Lung microvascular endothelial cell (primary cell): ENCODE results near the gene SLC33A1. TPM values are rescaled to one million over a fixed set of nuclear protein-coding genes. Genes with fewer than 3 reads are reported as not detected.
"Not testable (repeated sequence)": the region's sequence is repeated elsewhere in the genome, so short reads cannot be mapped to it uniquely, and the experiment has no call there.

Experiments used
- DNase-seq, 2 donors: peaks; one replicate each; pipeline versions ENCODE4 v3.0.0 to v3.0.0-alpha.2; 2010; ENCODE audit warnings: low read depth in 2 of 2
- total RNA-seq: library from RNA; depleted of rRNA; stranded (reverse); fragments of >200 nt; gene quantifications from 2 replicates; pipeline ENCODE4 v1.2.1, GENCODE V29; 2014

SLC33A1 gene
- total RNA-seq, 1 donor from 2014 or later, result 15.7 TPM

GRCh38 chr3:155862290-155862982 is 8.2 kb upstream of the SLC33A1 start:
- peak; percentile 30 to 70 for DNase-seq

- no peak for DNase-seq
Measured at GRCh38 chr3:155861476-155862183, 7.4 kb upstream of the SLC33A1 start.

GRCh38 chr3:155860424-155860823 is 6.2 kb upstream of the SLC33A1 start:
- not testable (repeated sequence) for DNase-seq

- peak; percentile 21 to 44 for DNase-seq
Measured at GRCh38 chr3:155859859-155860258, 5.6 kb upstream of the SLC33A1 start.

- DNase-seq, result peak; percentile 42 to 54
Measured at GRCh38 chr3:155853214-155854140, 750 bp downstream of the SLC33A1 start.

- DNase-seq, result peak in 1 of 2 donors; percentile 29
Measured at GRCh38 chr3:155852341-155852740, 1.9 kb downstream of the SLC33A1 start.

GRCh38 chr3:155849404-155849803 is 4.8 kb downstream of the SLC33A1 start:
- not testable (repeated sequence) for DNase-seq

GRCh38 chr3:155847993-155848392 is 6.2 kb downstream of the SLC33A1 start:
- no peak for DNase-seq

GRCh38 chr3:155846119-155846518 is 8.1 kb downstream of the SLC33A1 start:
- DNase-seq, result peak in 1 of 2 donors; percentile 28

GRCh38 chr3:155843569-155843968 is 10.7 kb downstream of the SLC33A1 start:
- DNase-seq, result no peak

GRCh38 chr3:155835341-155836071 is 18.7 kb downstream of the SLC33A1 start:
- no peak for DNase-seq

GRCh38 chr3:155828490-155829098 is 25.6 kb downstream of the SLC33A1 start:
- DNase-seq, result not testable (repeated sequence)

- no peak for DNase-seq
Measured at GRCh38 chr3:155815030-155815545, 39.1 kb downstream of the SLC33A1 start.

- not testable (repeated sequence) for DNase-seq
Measured at GRCh38 chr3:155813224-155813623, 41.0 kb downstream of the SLC33A1 start.

GRCh38 chr3:155809181-155809580 is 45.0 kb downstream of the SLC33A1 start:
- DNase-seq, result peak in 1 of 2 donors; percentile 51

- no peak for DNase-seq
Measured at GRCh38 chr3:155807823-155808222, 46.4 kb downstream of the SLC33A1 start.

- DNase-seq, result peak; percentile 70 to 73
Measured at GRCh38 chr3:155805802-155806618, 48.2 kb downstream of the SLC33A1 start, which contains the start of gene C3orf33. Gene C3orf33 (minus strand): TSS chr3:155806278. CDS start chr3:155806252, 26 bp downstream.

- peak; percentile 7 to 43 for DNase-seq
Measured at GRCh38 chr3:155805204-155805801, 48.9 kb downstream of the SLC33A1 start.

- no peak for DNase-seq
Measured at GRCh38 chr3:155804323-155804722, 49.9 kb downstream of the SLC33A1 start.
